Esophagus squamous epithelium (tissue), 5 donors: ENCODE measurements around the gene C1RL. TPM values are rescaled to one million over a fixed set of nuclear protein-coding genes. Genes with fewer than 3 reads are reported as not detected.

Experiments used
- DNase-seq: peaks from one replicate; lab custom pipeline; 2025; lab: John Stamatoyannopoulos, UW
- H3K27ac ChIP-seq, 4 donors: fragments of 200-600 bp; sonication (generic); one replicate each; pipeline ENCODE4 v1.5.1; 2016 to 2019; ENCODE audit warnings: mild to moderate bottlenecking in 1 of 4
- H3K27me3 ChIP-seq, 4 donors: fragments of 200-600 bp; sonication (generic); 1 replicate in 3 of 4; 2 replicates in 1 of 4; pipeline versions ENCODE4 v1.5.1 to v1.6.0; 2017 to 2021; ENCODE audit warnings: antibody characterized with exemption in 1 of 4
- H3K36me3 ChIP-seq, 3 donors: fragments of 200-600 bp; sonication (generic); one replicate each; pipeline ENCODE4 v1.5.1; 2016 to 2019
- H3K4me1 ChIP-seq, 3 donors: fragments of 200-600 bp; sonication (generic); one replicate each; pipeline ENCODE4 v1.5.1; 2017 to 2019
- H3K4me3 ChIP-seq, 4 donors: fragments of 200-600 bp; sonication (generic); 1 replicate in 3 of 4; 2 replicates in 1 of 4; pipeline ENCODE4 v1.5.1; 2016 to 2019; ENCODE audit warnings: mild to moderate bottlenecking in 2 of 4, moderate library complexity in 1 of 4
- H3K9me3 ChIP-seq, 3 donors: fragments of 200-600 bp; sonication (generic); one replicate each; pipeline ENCODE4 v1.5.1; 2016 to 2019
- CTCF ChIP-seq, 6 experiments: fragments of 450-650 bp in 4 of 6; fragments of 200-600 bp in 2 of 6; sonication (generic) in 2 of 6; IDR thresholded peaks; one replicate each; pipeline ENCODE4 v1.5.1; 2016 to 2019; ENCODE audit warnings: antibody characterized with exemption in 6 of 6, mild to moderate bottlenecking in 4 of 6, moderate library complexity in 4 of 6
- POLR2A ChIP-seq, 4 donors: fragments of 450-650 bp; IDR thresholded peaks; one replicate each; pipeline ENCODE4 v1.6.1; 2017; ENCODE audit warnings: antibody characterized with exemption in 4 of 4, mild to moderate bottlenecking in 4 of 4, moderate library complexity in 3 of 4
- WGBS, 2 donors: methylation state at CpG; one replicate each; pipeline ENCODE4 v1.1.5; 2018; 5-methylcytosine and 5-hydroxymethylcytosine counted together
- intact Hi-C: fragments of 100-400 bp; cut with DNase I; formaldehyde crosslinking; loops from one replicate; pipeline ENCODE4 v1.15.0; 2022
- total RNA-seq, 4 donors: library from RNA; depleted of rRNA; stranded (reverse); fragments of >200 nt; gene quantifications; one replicate each; pipeline ENCODE4 v1.1.0, GENCODE V29; 2016
- donor health status: DM: yes; HTN: yes; CAD: no.

Gene C1RL
- total RNA-seq, 4 donors from 2014 or later = 13.0 to 53.2 (median 25.8) TPM

DNA sequence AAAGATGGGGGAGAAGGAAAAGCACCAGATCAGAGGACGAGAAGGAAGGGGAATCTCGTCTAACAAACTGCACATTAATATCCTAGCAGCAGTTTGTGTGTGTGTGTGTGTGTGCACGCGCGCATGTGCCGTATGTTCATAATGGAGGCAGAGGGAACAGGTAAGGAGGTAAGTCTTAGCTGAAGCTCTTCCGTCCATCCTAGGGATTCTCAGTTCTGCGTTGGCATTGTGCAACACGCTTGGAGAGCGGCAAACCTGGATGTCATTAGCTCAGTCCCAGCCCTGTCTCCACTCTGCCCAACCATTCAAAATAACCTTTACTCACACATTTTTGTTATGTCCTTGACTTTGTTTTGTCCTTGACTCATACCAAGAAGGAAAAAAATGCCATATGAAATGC, 15.1 kb downstream of the C1RL start:
- intact Hi-C loops = loop anchor here (5.0 kb wide), 1 partner anchor 37 kb away; no protein-coding TSS in a partner anchor
- TF ChIP-seq CTCF (IDR thresholded peaks at IDR 0.05) (no peak), POLR2A (IDR thresholded peaks at IDR 0.05) (no peak)
- H3K4me1 ChIP-seq = peaks cover 18 to 54% (median 42%) of the 10 kb centered on the region in 3 donors
- peaks cover 0 to 25% (median 0%) of the 10 kb centered on the region in 3 donors for H3K36me3 ChIP-seq
- no peaks in the 10 kb centered on the region for H3K9me3 ChIP-seq
- DNase-seq = no peak
- WGBS, 2 donors = 50 to 62% methylated on average over 10 of the region's 10 CpGs
- H3K27ac ChIP-seq = peak overlapping the region in 2 of 4 donors; percentile 40 to 89
- H3K4me3 ChIP-seq = no peak overlapping the region
- H3K27me3 ChIP-seq = no peaks in the 10 kb centered on the region

- no peaks in the 10 kb centered on the region for H3K9me3 ChIP-seq
- intact Hi-C loops = loop anchor here (5.0 kb wide), 1 partner anchor 36 kb away; no protein-coding TSS in a partner anchor
- WGBS, 2 donors = 57 to 74% methylated on average over 5 of the region's 5 CpGs
- H3K36me3 ChIP-seq = peaks cover 0 to 26% (median 3%) of the 10 kb centered on the region in 3 donors
- DNase-seq = no peak
- no peak overlapping the region for H3K4me3 ChIP-seq
- no peak for TF ChIP-seq CTCF (IDR thresholded peaks at IDR 0.05)
- TF ChIP-seq POLR2A (IDR thresholded peaks at IDR 0.05) = no peak
- peaks cover 18 to 56% (median 47%) of the 10 kb centered on the region in 3 donors for H3K4me1 ChIP-seq
- no peaks in the 10 kb centered on the region for H3K27me3 ChIP-seq
- H3K27ac ChIP-seq = peak overlapping the region in 2 of 4 donors; percentile 40 to 89
Observed at GRCh38 chr12:7093486-7093885, 15.5 kb downstream of the C1RL start.

GRCh38 chr12:7092986-7093460, 16.0 kb downstream of the C1RL start:
- 64 to 71% methylated on average over 7 to 8 of the region's 8 CpGs for WGBS, 2 donors
- peaks cover 0 to 26% (median 7%) of the 10 kb centered on the region in 3 donors for H3K36me3 ChIP-seq
- no peaks in the 10 kb centered on the region for H3K9me3 ChIP-seq
- no peak overlapping the region for H3K4me3 ChIP-seq
- DNase-seq = no peak
- H3K4me1 ChIP-seq = peaks cover 18 to 56% (median 47%) of the 10 kb centered on the region in 3 donors
- TF ChIP-seq POLR2A (IDR thresholded peaks at IDR 0.05) (no peak), CTCF (IDR thresholded peaks at IDR 0.05) (no peak)
- H3K27ac ChIP-seq = peak overlapping the region; percentile 77 to 89 (median 82)
- no peaks in the 10 kb centered on the region for H3K27me3 ChIP-seq
- intact Hi-C loops = loop anchor here (5.0 kb wide), 1 partner anchor 36 kb away; no protein-coding TSS in a partner anchor

DNA sequence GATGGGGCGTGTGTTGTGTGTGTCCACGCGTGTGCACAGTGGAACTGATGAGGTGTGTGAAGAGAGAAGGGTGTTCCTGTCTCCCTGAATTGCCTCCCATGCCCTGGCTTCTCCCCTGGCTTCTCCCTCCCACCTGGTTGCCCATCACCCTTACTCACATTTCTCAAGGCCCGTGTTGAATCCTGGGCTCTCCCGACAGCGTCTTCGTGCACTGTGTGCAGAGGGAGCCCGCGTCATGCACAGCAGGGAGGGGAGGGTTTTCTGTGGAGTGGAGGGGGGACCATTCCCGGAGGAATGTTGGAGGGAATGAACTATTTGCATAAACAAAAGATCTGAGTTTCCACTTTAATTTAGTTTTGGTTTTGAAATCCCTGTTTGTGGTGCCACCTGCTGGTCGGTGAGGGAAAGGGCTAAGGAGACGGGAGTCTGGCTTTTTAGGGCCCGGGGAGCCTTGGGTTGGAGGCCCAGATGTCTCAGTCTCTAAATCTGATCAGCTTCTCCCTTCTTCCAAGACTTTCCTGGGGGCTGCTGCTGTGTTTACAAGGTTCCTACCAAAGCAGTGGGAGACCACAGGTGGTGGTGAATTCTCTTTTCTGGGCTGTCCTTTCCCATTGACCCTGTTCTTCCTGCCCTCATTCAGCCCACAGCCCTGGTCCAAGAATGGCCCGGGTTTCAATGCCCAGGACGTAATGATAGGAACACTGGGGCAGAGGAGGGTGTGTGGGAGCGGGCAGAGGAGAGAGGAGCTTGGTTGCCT, 16.6 kb downstream of the C1RL start, which contains the start of gene C1R:
C1R (minus strand) TSS at position 217 of the 757 bp plus-strand sequence; CDS start at position 160, 57 bp downstream.
- intact Hi-C loops = loop anchor here (5.0 kb wide), 1 partner anchor 35 kb away; no protein-coding TSS in a partner anchor
- peak within 1 kb of the TSS; percentile 78 to 92 (median 87) for H3K27ac ChIP-seq
- H3K4me1 ChIP-seq = peaks cover 18 to 56% (median 47%) of the 10 kb centered on the region in 3 donors
- whole genome bisulfite sequencing, 2 donors = 4 to 14% methylated on average over 12 to 13 of the region's 16 CpGs
- no peaks in the 10 kb centered on the region for H3K9me3 ChIP-seq
- peaks cover 0 to 26% (median 7%) of the 10 kb centered on the region in 3 donors for H3K36me3 ChIP-seq
- TF ChIP-seq POLR2A (IDR thresholded peaks at IDR 0.05) (peak in 2 of 4 donors; percentile 41 to 47), CTCF (IDR thresholded peaks at IDR 0.05) (peak; percentile 82 to 94 (median 90))
- peak within 1 kb of the TSS; percentile 36 to 68 (median 50) for H3K4me3 ChIP-seq
- no peak for DNase-seq
- H3K27me3 ChIP-seq = no peaks in the 10 kb centered on the region
